ENCODE results near the gene FCHO2. TPM values are rescaled to one million over a fixed set of nuclear protein-coding genes. Genes with fewer than 3 reads are reported as not detected.

Gene FCHO2
- total and polyA plus RNA-seq, 2 experiments from 2014 or later, result 13.5 to 18.6 TPM

GRCh38 chr5:73116506-73116905, 160.7 kb downstream of the FCHO2 start:
- Histone ChIP-seq H3K36me3 (ENCODE audit: low read depth) (no peaks in the 10 kb centered on the region), H3K9me2 (ENCODE audit: insufficient read depth) (no peaks in the 10 kb centered on the region), H3K4me2 (ENCODE audit: unreplicated experiment) (peak overlapping the region; percentile 60), H3K9ac (no peak overlapping the region), H3F3A (ENCODE audit: insufficient read depth) (peaks cover 45% of the 10 kb centered on the region), H3K27me3 (replicated peaks; ENCODE audit: insufficient read depth) (no peaks in the 10 kb centered on the region), H4K20me1 (ENCODE audit: insufficient read depth) (no peaks in the 10 kb centered on the region), H3K79me2 (ENCODE audit: insufficient read depth) (peaks cover 5% of the 10 kb centered on the region; the same call in 1 of the 2 replicates), H3K9me3 (ENCODE audit: low read depth) (no peaks in the 10 kb centered on the region), H2AFZ (no peak overlapping the region), H3K4me1 (ENCODE audit: insufficient read depth) (peaks cover 27% of the 10 kb centered on the region), H3K4me3 (no peak overlapping the region), H3K27ac (peak overlapping the region; percentile 81)
- no peak for TF ChIP-seq EZH2 (IDR thresholded peaks at IDR 0.05; ENCODE audit: insufficient read depth, poor library complexity, severe bottlenecking)
- TF ChIP-seq EZH2phosphoT487 (IDR thresholded peaks at IDR 0.05; ENCODE audit: insufficient read depth, low read depth), result no peak
- DNase-seq, result no peak
- in situ Hi-C loops (cut with MboI), result no loop called here
- WGBS, 2 experiments (ENCODE audit: low coverage in 1 of 2, low lambda C conversion rate in 2 of 2, missing lambda C conversion rate in 2 of 2), result 98 to 100% methylated on average over 2 of the region's 2 CpGs

GRCh38 chr5:73117088-73117740, 161.4 kb downstream of the FCHO2 start:
- no peaks in the 10 kb centered on the region for H4K20me1 ChIP-seq (ENCODE audit: insufficient read depth)
- no peak overlapping the region for H2AFZ ChIP-seq
- H3K27me3 ChIP-seq (replicated peaks; ENCODE audit: insufficient read depth), result no peaks in the 10 kb centered on the region
- H3K79me2 ChIP-seq (ENCODE audit: insufficient read depth), result peaks cover 6% of the 10 kb centered on the region; the same call in 1 of the 2 replicates
- WGBS, 2 experiments (ENCODE audit: low coverage in 1 of 2, low lambda C conversion rate in 2 of 2, missing lambda C conversion rate in 2 of 2), result 90 to 92% methylated on average over 3 of the region's 3 CpGs
- TF ChIP-seq EZH2phosphoT487 (IDR thresholded peaks at IDR 0.05; ENCODE audit: insufficient read depth, low read depth), result no peak
- no peak for TF ChIP-seq EZH2 (IDR thresholded peaks at IDR 0.05; ENCODE audit: insufficient read depth, poor library complexity, severe bottlenecking)
- no peaks in the 10 kb centered on the region for H3K36me3 ChIP-seq (ENCODE audit: low read depth)
- H3K9me3 ChIP-seq (ENCODE audit: low read depth), result no peaks in the 10 kb centered on the region
- H3K4me2 ChIP-seq (ENCODE audit: unreplicated experiment), result no peak overlapping the region
- no peak overlapping the region for H3K4me3 ChIP-seq
- in situ Hi-C loops (cut with MboI), result no loop called here
- no peak overlapping the region for H3K9ac ChIP-seq
- H3K9me2 ChIP-seq (ENCODE audit: insufficient read depth), result no peaks in the 10 kb centered on the region
- peaks cover 29% of the 10 kb centered on the region for H3K4me1 ChIP-seq (ENCODE audit: insufficient read depth)
- no peak overlapping the region for H3K27ac ChIP-seq
- H3F3A ChIP-seq (ENCODE audit: insufficient read depth), result peaks cover 53% of the 10 kb centered on the region
- DNase-seq, result no peak

DNA sequence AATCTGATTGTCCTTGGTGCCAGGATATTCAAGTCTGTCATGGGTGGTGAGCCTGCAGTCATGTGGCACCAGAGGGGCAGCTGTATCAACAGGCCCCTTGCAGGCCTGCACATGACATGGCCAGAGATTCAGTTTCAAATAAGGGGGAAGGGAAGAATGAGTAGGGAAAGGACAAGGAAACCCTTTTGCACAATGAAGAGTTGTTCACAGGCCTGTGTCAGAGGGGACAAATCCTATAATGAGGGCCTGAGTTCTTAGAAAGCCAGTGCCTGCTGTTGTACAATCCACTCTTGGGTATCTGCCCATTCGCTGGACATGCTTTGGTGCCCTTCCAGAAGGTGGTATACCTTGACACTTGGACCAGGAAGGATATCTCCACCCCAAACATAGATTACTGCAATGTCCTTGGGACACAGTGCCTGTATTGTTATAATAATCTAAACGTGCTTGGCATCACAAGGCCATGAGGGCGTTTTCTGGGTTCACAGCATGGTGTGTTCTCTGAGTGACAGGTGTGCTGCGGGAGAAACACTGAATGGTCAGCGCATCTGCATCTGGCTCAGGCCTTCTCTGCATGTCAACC, 162.6 kb downstream of the FCHO2 start:
- Histone ChIP-seq H3F3A (ENCODE audit: insufficient read depth) (peaks cover 62% of the 10 kb centered on the region), H3K4me1 (ENCODE audit: insufficient read depth) (peaks cover 41% of the 10 kb centered on the region), H3K27ac (no peak overlapping the region), H3K4me3 (no peak overlapping the region), H3K9me2 (ENCODE audit: insufficient read depth) (no peaks in the 10 kb centered on the region), H3K9me3 (ENCODE audit: low read depth) (no peaks in the 10 kb centered on the region), H3K27me3 (replicated peaks; ENCODE audit: insufficient read depth) (no peaks in the 10 kb centered on the region), H3K4me2 (ENCODE audit: unreplicated experiment) (no peak overlapping the region), H2AFZ (no peak overlapping the region), H3K9ac (no peak overlapping the region), H4K20me1 (ENCODE audit: insufficient read depth) (no peaks in the 10 kb centered on the region), H3K36me3 (ENCODE audit: low read depth) (no peaks in the 10 kb centered on the region), H3K79me2 (ENCODE audit: insufficient read depth) (peaks cover 6% of the 10 kb centered on the region; the same call in 1 of the 2 replicates)
- in situ Hi-C loops (cut with MboI), result no loop called here
- no peak for DNase-seq
- 95 to 96% methylated on average over 5 of the region's 5 CpGs for WGBS, 2 experiments (ENCODE audit: low coverage in 1 of 2, low lambda C conversion rate in 2 of 2, missing lambda C conversion rate in 2 of 2)
- TF ChIP-seq EZH2 (IDR thresholded peaks at IDR 0.05; ENCODE audit: insufficient read depth, poor library complexity, severe bottlenecking) (no peak), EZH2phosphoT487 (IDR thresholded peaks at IDR 0.05; ENCODE audit: insufficient read depth, low read depth) (no peak)

- no peak overlapping the region for H3K27ac ChIP-seq
- no peaks in the 10 kb centered on the region for H3K27me3 ChIP-seq (replicated peaks; ENCODE audit: insufficient read depth)
- peak overlapping the region; percentile 99 for H3K4me3 ChIP-seq
- in situ Hi-C loops (cut with MboI), result no loop called here
- H3K36me3 ChIP-seq (ENCODE audit: low read depth), result no peaks in the 10 kb centered on the region
- H2AFZ ChIP-seq, result peak overlapping the region; percentile 90
- no peaks in the 10 kb centered on the region for H3K9me3 ChIP-seq (ENCODE audit: low read depth)
- peaks cover 61% of the 10 kb centered on the region for H3F3A ChIP-seq (ENCODE audit: insufficient read depth)
- no peak for DNase-seq
- WGBS, 2 experiments (ENCODE audit: low coverage in 1 of 2, low lambda C conversion rate in 2 of 2, missing lambda C conversion rate in 2 of 2), result 66% methylated on average over 35 to 36 of the region's 40 CpGs
- peaks cover 6% of the 10 kb centered on the region; the same call in 1 of the 2 replicates for H3K79me2 ChIP-seq (ENCODE audit: insufficient read depth)
- TF ChIP-seq EZH2 (IDR thresholded peaks at IDR 0.05; ENCODE audit: insufficient read depth, poor library complexity, severe bottlenecking), result no peak
- TF ChIP-seq EZH2phosphoT487 (IDR thresholded peaks at IDR 0.05; ENCODE audit: insufficient read depth, low read depth), result no peak
- H4K20me1 ChIP-seq (ENCODE audit: insufficient read depth), result no peaks in the 10 kb centered on the region
- peak overlapping the region; percentile 95 for H3K4me2 ChIP-seq (ENCODE audit: unreplicated experiment)
- H3K4me1 ChIP-seq (ENCODE audit: insufficient read depth), result peaks cover 40% of the 10 kb centered on the region
- no peaks in the 10 kb centered on the region for H3K9me2 ChIP-seq (ENCODE audit: insufficient read depth)
- H3K9ac ChIP-seq, result peak overlapping the region; percentile 81; the same call in 1 of the 2 replicates
Measured at GRCh38 chr5:73119451-73120157, 163.8 kb downstream of the FCHO2 start.

Measured in GM23248 (cell line).